OCI-LY3 (cell line): ENCODE results near the gene TRIM44.

Experiments used
- EZH2phosphoT487 ChIP-seq: fragments of 200-600 bp; shearing (Covaris generic); IDR thresholded peaks from 2 replicates; pipeline ENCODE4 v1.6.1; 2018; ENCODE audit warnings: antibody characterized with exemption, mixed run types, low read depth
- TF ChIP-seq, protein P1 (sequence below): fragments of 200-600, 300-600 bp; sonication (generic); IDR thresholded peaks from 2 replicates; pipeline ENCODE4 v1.5.1; 2014; ENCODE audit warnings: antibody characterized with exemption, low read length, low read depth

DNA sequence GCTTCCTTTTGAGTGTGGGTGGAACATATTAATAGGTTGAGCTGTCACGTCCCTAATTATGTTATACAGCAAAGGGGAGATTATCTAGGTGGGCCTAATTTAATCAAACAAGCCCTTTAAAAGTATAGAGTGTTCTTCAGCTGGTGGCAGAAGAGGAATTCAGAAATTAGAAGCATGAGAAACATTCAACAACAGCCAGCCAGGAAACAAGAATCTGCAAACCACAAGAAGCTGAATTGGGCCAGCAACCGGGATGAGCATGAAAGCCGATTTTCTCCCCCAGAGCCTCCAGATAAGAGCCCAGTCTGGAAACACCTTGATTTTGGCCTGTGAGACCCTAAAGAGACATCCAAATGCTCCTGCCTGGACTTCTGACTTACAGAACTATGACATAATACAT, 175.5 kb downstream of the TRIM44 start:
- no peak for TF ChIP-seq EZH2phosphoT487
- TF ChIP-seq, protein P1, sequence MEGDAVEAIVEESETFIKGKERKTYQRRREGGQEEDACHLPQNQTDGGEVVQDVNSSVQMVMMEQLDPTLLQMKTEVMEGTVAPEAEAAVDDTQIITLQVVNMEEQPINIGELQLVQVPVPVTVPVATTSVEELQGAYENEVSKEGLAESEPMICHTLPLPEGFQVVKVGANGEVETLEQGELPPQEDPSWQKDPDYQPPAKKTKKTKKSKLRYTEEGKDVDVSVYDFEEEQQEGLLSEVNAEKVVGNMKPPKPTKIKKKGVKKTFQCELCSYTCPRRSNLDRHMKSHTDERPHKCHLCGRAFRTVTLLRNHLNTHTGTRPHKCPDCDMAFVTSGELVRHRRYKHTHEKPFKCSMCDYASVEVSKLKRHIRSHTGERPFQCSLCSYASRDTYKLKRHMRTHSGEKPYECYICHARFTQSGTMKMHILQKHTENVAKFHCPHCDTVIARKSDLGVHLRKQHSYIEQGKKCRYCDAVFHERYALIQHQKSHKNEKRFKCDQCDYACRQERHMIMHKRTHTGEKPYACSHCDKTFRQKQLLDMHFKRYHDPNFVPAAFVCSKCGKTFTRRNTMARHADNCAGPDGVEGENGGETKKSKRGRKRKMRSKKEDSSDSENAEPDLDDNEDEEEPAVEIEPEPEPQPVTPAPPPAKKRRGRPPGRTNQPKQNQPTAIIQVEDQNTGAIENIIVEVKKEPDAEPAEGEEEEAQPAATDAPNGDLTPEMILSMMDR = no peak
